Stimulated activated CD4-positive, alpha-beta T cell treated with anti-CD3 and anti-CD28 coated beads, Interleukin-12 subunit alpha, Interleukin-12 subunit beta, amount 100 ng/mL, for 48 hours (primary cell): ENCODE data around the gene ANXA2.
"Not testable (repeated sequence)": the region's sequence is repeated elsewhere in the genome, so short reads cannot be mapped to it uniquely, and the experiment has no call there.

ENCODE experiments used
- DNase-seq, 3 donors: peaks; one replicate each; pipeline ENCODE4 v3.0.0-alpha.2; 2020; ENCODE audit warnings: low read depth in 2 of 3, low spot score in 1 of 3

The ANXA2 gene

GRCh38 chr15:60410350-60410749 is 12.6 kb upstream of the ANXA2 start:
- DNase-seq, result not testable (repeated sequence)

- DNase-seq, result no peak
Measured at GRCh38 chr15:60408463-60408981, 10.7 kb upstream of the ANXA2 start.

- no peak for DNase-seq
Measured at GRCh38 chr15:60407415-60407805, 9.6 kb upstream of the ANXA2 start.

- DNase-seq, result no peak
Measured at GRCh38 chr15:60406513-60407414, 9.0 kb upstream of the ANXA2 start.

- DNase-seq, result no peak
Measured at GRCh38 chr15:60405399-60405798, 7.6 kb upstream of the ANXA2 start.

GRCh38 chr15:60404351-60404750 is 6.6 kb upstream of the ANXA2 start:
- DNase-seq, result not testable (repeated sequence)

GRCh38 chr15:60400944-60401343 is 3.2 kb upstream of the ANXA2 start:
- DNase-seq, result no peak

- DNase-seq, result no peak
Measured at GRCh38 chr15:60399931-60400330, 2.1 kb upstream of the ANXA2 start.

- DNase-seq, result peak in 1 of 3 donors; percentile 3
Measured at GRCh38 chr15:60399246-60399915, 1.6 kb upstream of the ANXA2 start.

- DNase-seq, result peak in 2 of 3 donors; percentile 21 to 53
Measured at GRCh38 chr15:60396958-60397771, 621 bp downstream of the ANXA2 start.

- no peak for DNase-seq
Measured at GRCh38 chr15:60396560-60396957, 1.2 kb downstream of the ANXA2 start.

- DNase-seq, result no peak
Measured at GRCh38 chr15:60396100-60396499, 1.7 kb downstream of the ANXA2 start.

- no peak for DNase-seq
Measured at GRCh38 chr15:60395276-60396011, 2.3 kb downstream of the ANXA2 start.

GRCh38 chr15:60394689-60395097 is 3.1 kb downstream of the ANXA2 start:
- no peak for DNase-seq

GRCh38 chr15:60392986-60393790 is 4.6 kb downstream of the ANXA2 start:
- DNase-seq, result peak in 1 of 3 donors; percentile 9

GRCh38 chr15:60392601-60392985 is 5.2 kb downstream of the ANXA2 start:
- peak in 2 of 3 donors; percentile 16 to 38 for DNase-seq

GRCh38 chr15:60391722-60392315 is 6.0 kb downstream of the ANXA2 start:
- no peak for DNase-seq

GRCh38 chr15:60390871-60391501 is 6.8 kb downstream of the ANXA2 start:
- DNase-seq, result no peak

GRCh38 chr15:60390231-60390630 is 7.6 kb downstream of the ANXA2 start:
- DNase-seq, result no peak
